Epidermal melanocyte (primary cell): Measurements from ENCODE around the gene GSG1L.

Experiments
- DNase-seq: peaks from one replicate; pipeline ENCODE4 v3.0.0; 2011; ENCODE audit warnings: low spot score; ENCODE audit not compliant: insufficient read length

GSG1L gene

GRCh38 chr16:27776556-27777225 is 286.8 kb downstream of the GSG1L start:
- DNase-seq = no peak

DNA sequence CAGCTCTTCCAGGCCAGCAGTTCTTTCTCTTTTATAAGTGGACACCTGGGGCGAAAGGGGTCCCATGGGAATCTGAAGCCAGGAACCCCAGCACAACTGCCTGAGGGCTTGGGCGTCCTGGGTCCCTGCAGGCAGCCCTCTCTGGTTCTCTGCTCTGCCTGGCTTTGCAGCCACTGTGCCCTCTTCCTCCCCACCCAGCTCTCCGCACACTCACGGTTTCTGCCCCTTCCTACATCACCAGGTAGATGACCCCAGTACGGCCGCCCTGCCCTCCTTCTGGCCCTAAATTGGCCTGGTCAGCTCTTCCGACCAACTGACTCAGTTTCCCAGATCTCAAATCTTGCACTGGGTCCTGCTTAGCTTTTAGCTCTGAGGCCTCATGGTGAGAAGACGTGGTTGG is 288.3 kb downstream of the GSG1L start:
- DNase-seq = no peak

DNA sequence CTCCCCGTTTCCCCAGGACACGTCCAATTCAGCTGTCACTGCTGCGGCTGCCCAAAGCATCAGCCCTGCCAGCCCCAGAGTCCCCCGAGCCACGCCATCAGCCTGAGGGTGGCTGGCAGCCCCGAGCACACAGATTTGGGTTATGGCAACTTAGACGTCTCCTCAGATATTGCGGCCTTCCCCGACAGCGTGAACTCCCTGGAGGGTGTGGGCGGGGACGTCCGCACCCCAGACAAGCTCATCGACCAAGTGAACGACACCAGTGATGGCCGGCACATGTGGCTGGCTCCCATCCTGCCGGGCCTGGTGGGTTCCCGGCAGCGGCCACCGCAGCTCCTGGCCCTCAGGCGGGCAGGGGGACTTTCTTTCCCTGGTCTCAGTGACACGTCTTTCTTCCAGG is 288.7 kb downstream of the GSG1L start:
- no peak for DNase-seq

GRCh38 chr16:27773344-27773743 is 290.2 kb downstream of the GSG1L start:
- DNase-seq = no peak

DNA sequence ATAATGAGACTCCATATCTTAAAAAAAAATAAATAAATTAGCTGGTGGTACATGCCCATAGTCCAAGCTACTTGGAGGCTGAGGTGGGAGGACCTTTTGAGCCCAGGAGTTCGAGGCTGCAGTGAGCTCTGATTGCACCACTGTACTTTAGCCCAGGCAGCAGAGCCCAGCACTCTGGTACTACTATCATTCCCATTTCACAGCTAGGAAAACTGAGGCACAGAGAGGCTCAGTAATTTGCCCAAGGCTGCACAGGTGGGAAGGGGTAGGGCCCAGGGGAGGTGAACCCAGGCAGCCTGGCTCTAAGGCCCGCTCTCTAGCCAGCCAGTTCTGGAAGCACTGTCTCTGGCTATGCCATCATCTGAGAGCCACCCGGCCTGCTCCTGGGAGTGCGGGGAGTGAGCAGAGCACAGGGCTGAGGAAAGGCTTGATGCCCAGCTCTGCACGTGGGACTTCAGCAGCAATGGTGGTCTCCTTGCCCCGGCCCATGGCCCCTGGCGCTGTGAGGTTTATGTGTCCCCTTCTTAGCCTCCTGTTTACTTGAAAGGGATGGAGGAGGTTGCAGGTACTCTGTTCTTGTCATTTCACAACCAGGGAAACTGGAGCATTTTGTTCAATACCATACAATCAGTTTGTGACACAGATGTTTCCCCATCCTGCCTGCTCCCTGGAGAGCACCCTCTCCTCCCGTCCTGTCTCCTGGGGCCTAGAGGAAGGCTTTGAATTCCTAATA is 291.3 kb downstream of the GSG1L start:
- DNase-seq = no peak

DNA sequence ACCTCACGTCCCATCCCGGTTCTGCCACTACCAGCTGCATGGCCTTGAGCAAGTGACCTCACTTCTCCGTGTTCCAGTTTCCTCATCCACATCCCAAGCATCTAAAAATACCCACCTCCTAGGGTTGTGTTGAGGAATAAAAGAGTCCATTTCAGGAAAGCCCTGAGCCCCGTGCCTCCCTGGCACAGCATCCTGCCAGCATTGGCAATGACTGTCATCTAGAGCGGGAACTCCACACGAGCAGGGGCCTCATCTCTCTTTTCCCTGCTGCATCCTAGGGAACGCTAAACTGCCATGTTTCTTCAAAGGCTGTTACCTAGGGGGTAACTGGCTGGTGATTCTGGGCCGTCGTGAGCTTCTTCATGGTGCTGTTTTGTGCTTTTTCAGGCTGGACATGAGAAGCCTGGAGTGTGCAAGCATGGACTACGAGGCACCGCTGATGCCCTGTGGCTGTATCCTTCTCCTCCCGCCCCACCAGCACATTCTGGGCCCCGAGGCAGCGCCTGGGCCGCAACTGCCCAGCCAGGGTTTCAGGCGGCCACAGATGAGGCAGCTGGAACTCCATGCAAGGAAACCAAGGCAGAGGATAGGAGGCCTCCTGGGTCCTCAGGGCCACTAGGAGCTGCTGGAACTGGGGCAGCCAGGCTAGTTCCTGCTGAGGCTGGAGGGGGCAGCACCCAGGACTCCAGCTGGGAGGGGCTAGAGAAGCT is 292.2 kb downstream of the GSG1L start:
- no peak for DNase-seq

DNA sequence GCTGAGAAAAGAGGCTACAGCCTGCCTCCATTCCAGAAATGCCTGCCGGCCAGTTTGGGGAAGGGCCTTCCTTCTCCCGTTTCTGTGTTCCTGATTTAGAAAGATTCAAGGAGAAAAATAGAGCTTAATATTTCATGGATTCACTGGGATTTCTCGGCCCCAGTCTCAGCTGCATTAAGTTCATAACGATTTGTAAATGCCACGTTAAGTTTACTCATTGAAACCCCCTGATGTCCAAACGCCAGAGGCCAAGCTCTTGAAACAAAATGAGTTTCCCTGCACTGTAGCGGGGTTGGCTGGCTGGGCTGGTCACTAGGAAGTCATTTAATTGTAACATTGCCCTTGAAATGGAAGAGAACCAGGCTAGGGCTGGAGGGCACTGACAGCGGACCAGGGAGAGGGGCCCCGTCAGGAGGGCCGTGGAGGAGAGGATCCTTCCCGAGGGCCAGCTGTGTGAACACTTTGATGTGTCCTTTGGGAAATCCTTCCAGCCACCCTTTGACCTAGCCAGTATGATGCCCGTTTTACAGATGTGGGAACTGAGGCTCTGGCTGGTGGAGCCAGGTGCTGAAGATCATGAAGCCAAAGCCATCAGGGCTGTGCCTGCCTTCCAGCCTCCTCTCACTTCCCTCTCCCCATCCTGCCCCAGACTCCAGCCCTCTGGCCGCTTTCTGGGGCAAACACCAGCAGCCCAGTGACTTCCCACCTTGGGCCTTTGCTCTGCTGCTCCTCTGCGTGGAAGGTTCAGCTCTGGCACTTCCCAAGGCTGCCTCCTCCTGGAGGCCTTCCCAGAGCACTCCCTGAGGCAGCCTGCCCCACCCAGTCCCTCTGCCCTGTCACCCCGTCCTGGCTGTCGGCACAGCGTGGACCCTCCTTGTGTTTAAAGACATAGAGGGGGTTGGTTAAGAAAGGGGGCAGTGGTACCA is 293.0 kb downstream of the GSG1L start:
- DNase-seq = no peak

DNA sequence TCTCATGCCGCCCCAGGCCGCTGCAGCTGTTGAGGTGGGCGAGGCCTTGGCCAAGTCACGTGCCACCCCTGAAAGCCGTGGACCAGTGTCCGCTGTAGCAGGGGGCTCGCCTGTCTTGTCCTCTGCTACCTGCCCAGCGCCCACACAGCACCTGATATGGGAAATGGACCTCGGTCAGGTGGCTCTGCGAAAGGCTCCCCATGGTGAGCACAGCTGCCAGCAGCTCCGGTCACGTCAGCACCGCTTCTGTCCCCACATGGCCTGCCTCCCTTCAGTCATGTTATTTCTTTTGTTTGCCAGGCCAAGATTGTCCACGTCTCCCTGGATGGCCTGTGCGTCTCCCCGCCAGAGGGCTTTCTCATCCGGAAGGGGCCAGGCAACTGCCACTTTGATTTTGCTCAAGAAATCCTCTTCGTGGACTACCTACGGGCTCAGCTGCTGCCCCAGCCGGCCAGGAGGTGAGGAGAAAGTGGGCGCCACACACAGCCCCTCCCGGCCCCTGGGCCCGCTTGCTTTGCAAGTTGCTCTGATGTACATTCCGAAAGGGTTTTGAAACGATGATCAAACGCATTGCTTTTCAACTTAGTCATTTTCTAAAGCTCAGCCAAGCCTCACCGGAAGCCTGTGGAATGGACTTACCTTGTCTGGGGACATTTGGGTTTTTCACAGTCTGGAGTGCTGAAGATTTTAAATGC is 293.8 kb downstream of the GSG1L start:
- no peak for DNase-seq

DNA sequence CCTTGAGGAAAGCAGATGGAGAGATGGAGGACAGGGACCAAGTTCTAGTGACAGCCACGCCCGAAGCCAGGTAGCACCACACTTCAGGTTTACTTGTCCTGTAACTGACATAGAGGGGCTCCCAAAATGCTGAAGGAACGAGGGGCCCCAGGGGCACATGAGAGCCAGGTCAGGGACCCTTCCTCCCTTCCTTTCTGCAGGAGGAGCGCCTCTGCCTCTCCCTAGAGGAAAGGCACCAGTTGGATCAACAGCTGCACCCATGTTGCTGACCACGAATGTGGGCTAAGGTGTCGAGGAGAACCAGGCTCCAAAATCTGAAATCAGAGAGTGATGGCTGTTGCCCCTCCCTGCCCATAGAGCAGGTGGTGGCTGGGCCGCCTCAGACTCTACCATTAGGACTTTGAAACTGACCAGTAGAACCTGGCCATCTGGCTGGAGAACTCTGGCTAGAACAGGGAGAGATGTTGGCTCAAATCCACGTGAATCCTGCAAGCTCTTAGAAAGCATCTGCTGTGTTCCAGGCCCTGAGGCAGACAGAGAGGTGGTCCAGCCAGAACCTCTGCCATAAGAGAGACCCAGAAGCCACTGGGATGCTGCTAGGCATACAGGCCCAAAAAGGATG is 294.8 kb downstream of the GSG1L start:
- no peak for DNase-seq

DNA sequence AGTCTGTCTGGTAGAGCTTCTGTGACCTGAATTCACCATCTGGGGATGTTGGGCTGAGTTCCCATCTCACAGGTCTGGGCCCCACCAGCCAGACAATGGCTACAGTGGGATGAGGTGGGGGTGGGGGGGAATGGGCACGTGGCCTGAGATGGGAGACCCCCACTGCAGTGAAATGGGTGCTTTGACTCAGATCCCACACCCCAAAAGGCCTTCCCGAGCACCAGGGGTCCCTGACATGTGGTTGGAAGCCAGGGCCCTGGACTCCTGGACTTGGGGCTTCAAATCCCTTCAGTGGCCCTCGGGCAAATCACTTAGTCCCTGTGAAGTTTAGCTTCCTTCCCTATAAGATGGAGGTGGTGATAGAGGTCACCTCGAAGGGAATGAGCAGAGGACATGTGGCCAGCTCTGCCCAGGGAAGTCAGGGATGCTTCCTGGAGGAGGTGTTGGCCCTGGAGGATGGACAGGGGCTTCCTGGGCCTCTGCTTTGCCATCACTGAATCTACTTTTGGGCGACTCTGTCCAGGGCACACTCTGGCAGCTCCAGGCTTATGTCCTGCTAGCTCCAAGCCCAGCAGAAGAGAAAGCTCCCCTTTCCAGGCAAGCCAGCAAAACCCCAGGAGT is 295.4 kb downstream of the GSG1L start:
- DNase-seq = no peak

GRCh38 chr16:27767081-27767480 is 296.4 kb downstream of the GSG1L start:
- DNase-seq = no peak

- no peak for DNase-seq
Observed at GRCh38 chr16:27766236-27766925, 297.1 kb downstream of the GSG1L start.

GRCh38 chr16:27764869-27765675 is 298.4 kb downstream of the GSG1L start:
- no peak for DNase-seq

DNA sequence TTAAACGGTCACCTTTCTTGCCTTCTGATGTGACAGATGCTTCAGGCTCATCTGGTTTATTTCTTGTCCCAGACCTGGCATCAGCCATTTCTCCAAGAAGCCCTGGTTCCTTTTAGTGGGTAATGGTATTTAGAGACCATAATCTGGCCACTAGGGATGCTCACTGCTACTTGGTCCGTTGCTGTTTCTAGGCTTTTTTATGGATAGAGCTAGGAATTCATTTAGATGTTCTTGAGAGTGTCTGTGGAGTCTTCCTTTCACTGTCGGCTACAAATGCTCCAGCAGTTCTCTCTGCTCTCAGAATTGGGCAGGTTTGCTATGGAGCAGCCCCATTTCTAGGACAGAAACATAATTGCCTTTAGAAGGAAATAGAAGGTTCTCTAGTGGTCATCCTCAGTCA is 299.1 kb downstream of the GSG1L start:
- no peak for DNase-seq

GRCh38 chr16:27762441-27762840 is 301.1 kb downstream of the GSG1L start:
- DNase-seq = no peak

DNA sequence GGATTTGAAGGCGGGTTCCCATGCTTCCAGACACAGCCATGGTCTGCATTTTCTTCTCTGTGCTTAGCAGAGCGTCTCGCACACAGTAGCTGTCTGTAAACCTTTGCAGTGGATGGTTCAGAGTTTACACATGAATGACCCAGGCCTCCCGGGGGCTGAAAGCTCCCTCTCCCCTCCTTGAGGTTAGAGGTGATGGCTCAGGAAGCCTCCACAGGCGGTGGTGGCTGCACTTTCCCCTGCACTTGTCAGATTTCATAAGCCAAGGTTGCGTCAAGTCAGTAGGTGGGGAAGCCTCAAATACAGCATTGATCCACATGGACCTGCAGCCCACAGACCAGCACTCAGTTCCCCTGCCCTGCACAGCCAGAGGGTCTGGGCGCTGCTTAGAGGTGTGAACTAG is 301.7 kb downstream of the GSG1L start:
- no peak for DNase-seq

- no peak for DNase-seq
Observed at GRCh38 chr16:27760789-27761176, 302.7 kb downstream of the GSG1L start.

DNA sequence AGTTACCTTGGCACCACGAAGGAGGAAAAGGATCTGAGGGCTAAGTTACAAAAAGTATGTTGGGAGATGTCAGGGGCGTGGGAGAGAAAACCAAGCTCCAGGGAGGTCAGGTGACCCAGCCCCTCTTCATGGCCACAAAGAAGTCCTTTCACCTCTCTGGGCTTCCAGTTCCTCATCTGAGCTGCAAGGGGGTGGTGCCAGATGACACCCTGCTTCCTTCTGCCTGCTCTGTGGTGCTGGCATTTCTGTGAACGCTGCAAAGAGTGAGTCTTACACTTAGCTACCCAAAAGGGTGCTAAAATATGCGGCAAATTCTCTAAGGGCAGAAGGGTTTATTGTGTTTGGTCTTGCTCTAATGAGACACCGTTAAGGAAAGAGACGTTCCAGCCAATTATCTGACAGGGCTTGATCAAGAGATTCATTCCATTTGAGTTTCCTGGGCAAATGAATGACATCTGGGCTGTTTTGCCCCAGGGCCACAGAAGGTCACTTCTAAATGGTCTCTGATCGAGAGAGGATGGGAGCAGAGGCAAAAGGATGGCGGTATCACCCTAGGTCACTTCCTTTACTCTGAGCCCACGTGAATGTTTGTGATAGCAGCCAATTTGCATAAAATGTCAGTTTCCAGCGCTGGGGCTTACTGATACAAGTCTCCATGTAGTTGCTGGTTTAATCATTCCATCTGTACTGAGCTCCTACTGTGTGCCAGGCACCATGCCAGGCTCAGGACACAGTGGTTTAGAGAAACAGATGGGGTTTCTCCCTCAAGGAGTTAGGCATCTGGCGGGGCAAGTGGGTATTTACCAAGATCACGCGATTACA is 303.3 kb downstream of the GSG1L start:
- DNase-seq = peak; percentile 54
